HEK293 (cell line): ENCODE measurements around the gene SCYL1.

ENCODE experiments used
- CTCF ChIA-PET: fragments of 350-600 bp; formaldehyde crosslinking; extraction: SDS; loops from one replicate; lab custom pipeline; 2021; ENCODE audit warnings: antibody characterized with exemption; lab: Yijun Ruan, JAX
- POLR2A ChIA-PET: fragments of 300-600 bp; formaldehyde crosslinking; extraction: SDS; loops from one replicate; lab custom pipeline; 2020; ENCODE audit warnings: antibody characterized with exemption, inconsistent platforms; lab: Yijun Ruan, JAX
- H3K27ac ChIP-seq: fragments of 200-500 bp; sonication (Bioruptor generic); 2 replicates; pipeline ENCODE4 v1.5.1; 2014; ENCODE audit warnings: low read depth, low read length, control low read depth, inconsistent platforms; ENCODE audit errors: extremely low read depth
- H3K36me3 ChIP-seq, 2 experiments: fragments of 200-500 bp in 1 of 2; sonication (Bioruptor generic) in 1 of 2; 1 replicate in 1 of 2; 2 replicates in 1 of 2; pipeline ENCODE4 v1.5.1; 2014 to 2017; ENCODE audit warnings: inconsistent platforms in 2 of 2, low read length in 2 of 2; ENCODE audit not compliant: control insufficient read depth in 2 of 2, insufficient read depth in 1 of 2
- H3K4me1 ChIP-seq: fragments of 200-500 bp; sonication (Bioruptor generic); 2 replicates; pipeline ENCODE4 v1.5.1; 2014; ENCODE audit warnings: mild to moderate bottlenecking, low read length, inconsistent platforms; ENCODE audit not compliant: control insufficient read depth, insufficient read depth
- H3K4me3 ChIP-seq: 2 replicates; pipeline ENCODE4 v1.5.1; 2011; ENCODE audit warnings: low read depth, mild to moderate bottlenecking, control low read depth, low read length, moderate library complexity
- H3K9me3 ChIP-seq: fragments of 200-500 bp; sonication (Bioruptor generic); 2 replicates; pipeline ENCODE4 v1.5.1; 2014; ENCODE audit warnings: low read depth, low read length, inconsistent platforms; ENCODE audit not compliant: control insufficient read depth, insufficient read depth
- GLI4 ChIP-seq: fragments of 450-650 bp; formaldehyde crosslinking; IDR thresholded peaks from 2 replicates; pipeline ENCODE4 v1.5.1; 2016; ENCODE audit warnings: missing biosample characterization, missing genetic modification characterization
- GLIS2 ChIP-seq: fragments of 450-650 bp; formaldehyde crosslinking; IDR thresholded peaks from 2 replicates; pipeline ENCODE4 v1.5.1; 2016; ENCODE audit warnings: missing biosample characterization, missing genetic modification characterization
- HIC1 ChIP-seq: fragments of 450-650 bp; formaldehyde crosslinking; IDR thresholded peaks from 2 replicates; pipeline ENCODE4 v1.5.1; 2016; ENCODE audit warnings: missing biosample characterization, missing genetic modification characterization
- KLF1 ChIP-seq: fragments of 450-650 bp; formaldehyde crosslinking; IDR thresholded peaks from 2 replicates; pipeline ENCODE4 v1.5.1; 2016; ENCODE audit warnings: missing biosample characterization, missing genetic modification characterization
- KLF17 ChIP-seq: fragments of 450-650 bp; formaldehyde crosslinking; IDR thresholded peaks from 2 replicates; pipeline ENCODE4 v1.5.1; 2016; ENCODE audit warnings: missing biosample characterization, missing genetic modification characterization
- PRDM1 ChIP-seq: fragments of 450-650 bp; formaldehyde crosslinking; IDR thresholded peaks from 2 replicates; pipeline ENCODE4; 2016; ENCODE audit warnings: missing biosample characterization, missing genetic modification characterization
- ZBTB8A ChIP-seq: fragments of 450-650 bp; formaldehyde crosslinking; IDR thresholded peaks from 2 replicates; pipeline ENCODE4 v1.5.1; 2016; ENCODE audit warnings: missing biosample characterization, missing genetic modification characterization
- ZFP69B ChIP-seq: fragments of 450-650 bp; formaldehyde crosslinking; IDR thresholded peaks from 2 replicates; pipeline ENCODE4 v1.5.1; 2016; ENCODE audit warnings: missing biosample characterization, missing genetic modification characterization
- ZIC2 ChIP-seq: fragments of 450-650 bp; formaldehyde crosslinking; IDR thresholded peaks from 2 replicates; pipeline ENCODE4 v1.5.1; 2016; ENCODE audit warnings: missing biosample characterization, missing genetic modification characterization
- ZNF341 ChIP-seq: fragments of 450-650 bp; formaldehyde crosslinking; IDR thresholded peaks from 2 replicates; pipeline ENCODE4; 2016; ENCODE audit warnings: low read depth, missing biosample characterization, missing genetic modification characterization
- ZNF558 ChIP-seq: fragments of 450-650 bp; formaldehyde crosslinking; IDR thresholded peaks from 2 replicates; pipeline ENCODE4 v1.5.1; 2016; ENCODE audit warnings: missing biosample characterization, missing genetic modification characterization
- ZNF585B ChIP-seq: fragments of 450-650 bp; formaldehyde crosslinking; IDR thresholded peaks from 2 replicates; pipeline ENCODE4 v1.5.1; 2016; ENCODE audit warnings: missing biosample characterization, missing genetic modification characterization
- ZNF660 ChIP-seq: fragments of 450-650 bp; IDR thresholded peaks from 2 replicates; pipeline ENCODE4 v1.5.1; 2018; ENCODE audit warnings: missing biosample characterization, mild to moderate bottlenecking, missing genetic modification characterization
- ZNF670 ChIP-seq: fragments of 450-650 bp; formaldehyde crosslinking; IDR thresholded peaks from 2 replicates; pipeline ENCODE4 v1.5.1; 2016; ENCODE audit warnings: missing biosample characterization, missing genetic modification characterization, low read depth
- ZSCAN16 ChIP-seq: fragments of 450-650 bp; formaldehyde crosslinking; IDR thresholded peaks from 2 replicates; pipeline ENCODE4 v1.5.1; 2016; ENCODE audit warnings: missing biosample characterization, missing genetic modification characterization
- ZSCAN23 ChIP-seq: fragments of 450-650 bp; formaldehyde crosslinking; IDR thresholded peaks from 2 replicates; pipeline ENCODE4 v1.5.1; 2016; ENCODE audit warnings: missing biosample characterization, missing genetic modification characterization
- TF ChIP-seq, protein P1 (sequence below): fragments of 450-650 bp; formaldehyde crosslinking; IDR thresholded peaks from 2 replicates; pipeline ENCODE4 v1.5.1; 2017; ENCODE audit warnings: missing biosample characterization, missing genetic modification characterization
- TF ChIP-seq, protein P2 (sequence below): fragments of 450-650 bp; formaldehyde crosslinking; IDR thresholded peaks from 2 replicates; pipeline ENCODE4 v1.5.1; 2016; ENCODE audit warnings: missing biosample characterization, missing genetic modification characterization, low read depth
- TF ChIP-seq, protein P3 (sequence below): IDR thresholded peaks from 2 replicates; pipeline ENCODE4 v1.6.1; 2011; ENCODE audit warnings: mild to moderate bottlenecking, low read depth, low read length, borderline replicate concordance
- TF ChIP-seq, protein P4 (sequence below): fragments of 450-650 bp; formaldehyde crosslinking; conservative IDR thresholded peaks from 2 replicates; pipeline ENCODE4 v1.5.1; 2016; ENCODE audit warnings: low read depth, missing biosample characterization, missing genetic modification characterization

The SCYL1 gene

GRCh38 chr11:65573391-65574079 lies 48.7 kb downstream of the SCYL1 start (continued):
- TF ChIP-seq HIC1 (tag by site-specific recombination) = peak; percentile 62
- peak; percentile 13; the same call in 1 of the 2 replicates for TF ChIP-seq GLIS2 (tag by site-specific recombination)
- TF ChIP-seq ZSCAN16 (tag by site-specific recombination) = no peak
- TF ChIP-seq ZBTB8A = 0 out of 2 replicates have a peak, but pooled peaks have one; percentile 43
- no peak for TF ChIP-seq ZSCAN23

GRCh38 chr11:65574109-65574810 lies 49.4 kb downstream of the SCYL1 start:
- H3K4me3 ChIP-seq = peak overlapping the region; percentile 39
- H3K9me3 ChIP-seq = no peaks in the 10 kb centered on the region
- H3K27ac ChIP-seq = peak overlapping the region; percentile 57
- peaks cover 17% of the 10 kb centered on the region; the same call in 1 of the 2 replicates for H3K4me1 ChIP-seq
- ChIA-PET CTCF (interaction anchor here (1.2 to 5.6 kb wide), 6 partner anchors 13 to 41 kb away, joined by 4 to 133 read pairs (median 10); no protein-coding TSS in a partner anchor), POLR2A (interaction anchor here (1.1 kb wide), 1 partner anchor 19 kb away, joined by 3 read pairs; no protein-coding TSS in a partner anchor)
- H3K36me3 ChIP-seq = peaks cover 0 to 10% of the 10 kb centered on the region in 2 experiments; a peak in 1 of 3 replicates
- TF ChIP-seq ZNF670 (tag by site-specific recombination) = no peak
- no peak for TF ChIP-seq ZIC2 (tag by site-specific recombination)
- TF ChIP-seq, protein P1, sequence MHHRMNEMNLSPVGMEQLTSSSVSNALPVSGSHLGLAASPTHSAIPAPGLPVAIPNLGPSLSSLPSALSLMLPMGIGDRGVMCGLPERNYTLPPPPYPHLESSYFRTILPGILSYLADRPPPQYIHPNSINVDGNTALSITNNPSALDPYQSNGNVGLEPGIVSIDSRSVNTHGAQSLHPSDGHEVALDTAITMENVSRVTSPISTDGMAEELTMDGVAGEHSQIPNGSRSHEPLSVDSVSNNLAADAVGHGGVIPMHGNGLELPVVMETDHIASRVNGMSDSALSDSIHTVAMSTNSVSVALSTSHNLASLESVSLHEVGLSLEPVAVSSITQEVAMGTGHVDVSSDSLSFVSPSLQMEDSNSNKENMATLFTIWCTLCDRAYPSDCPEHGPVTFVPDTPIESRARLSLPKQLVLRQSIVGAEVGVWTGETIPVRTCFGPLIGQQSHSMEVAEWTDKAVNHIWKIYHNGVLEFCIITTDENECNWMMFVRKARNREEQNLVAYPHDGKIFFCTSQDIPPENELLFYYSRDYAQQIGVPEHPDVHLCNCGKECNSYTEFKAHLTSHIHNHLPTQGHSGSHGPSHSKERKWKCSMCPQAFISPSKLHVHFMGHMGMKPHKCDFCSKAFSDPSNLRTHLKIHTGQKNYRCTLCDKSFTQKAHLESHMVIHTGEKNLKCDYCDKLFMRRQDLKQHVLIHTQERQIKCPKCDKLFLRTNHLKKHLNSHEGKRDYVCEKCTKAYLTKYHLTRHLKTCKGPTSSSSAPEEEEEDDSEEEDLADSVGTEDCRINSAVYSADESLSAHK (tag by site-specific recombination) = no peak
- TF ChIP-seq ZNF558 (tag by site-specific recombination) = no peak
- TF ChIP-seq GLI4 = no peak
- no peak for TF ChIP-seq PRDM1 (tag by site-specific recombination)
- TF ChIP-seq, protein P2, sequence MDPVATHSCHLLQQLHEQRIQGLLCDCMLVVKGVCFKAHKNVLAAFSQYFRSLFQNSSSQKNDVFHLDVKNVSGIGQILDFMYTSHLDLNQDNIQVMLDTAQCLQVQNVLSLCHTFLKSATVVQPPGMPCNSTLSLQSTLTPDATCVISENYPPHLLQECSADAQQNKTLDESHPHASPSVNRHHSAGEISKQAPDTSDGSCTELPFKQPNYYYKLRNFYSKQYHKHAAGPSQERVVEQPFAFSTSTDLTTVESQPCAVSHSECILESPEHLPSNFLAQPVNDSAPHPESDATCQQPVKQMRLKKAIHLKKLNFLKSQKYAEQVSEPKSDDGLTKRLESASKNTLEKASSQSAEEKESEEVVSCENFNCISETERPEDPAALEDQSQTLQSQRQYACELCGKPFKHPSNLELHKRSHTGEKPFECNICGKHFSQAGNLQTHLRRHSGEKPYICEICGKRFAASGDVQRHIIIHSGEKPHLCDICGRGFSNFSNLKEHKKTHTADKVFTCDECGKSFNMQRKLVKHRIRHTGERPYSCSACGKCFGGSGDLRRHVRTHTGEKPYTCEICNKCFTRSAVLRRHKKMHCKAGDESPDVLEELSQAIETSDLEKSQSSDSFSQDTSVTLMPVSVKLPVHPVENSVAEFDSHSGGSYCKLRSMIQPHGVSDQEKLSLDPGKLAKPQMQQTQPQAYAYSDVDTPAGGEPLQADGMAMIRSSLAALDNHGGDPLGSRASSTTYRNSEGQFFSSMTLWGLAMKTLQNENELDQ (tag by site-specific recombination) = no peak
- TF ChIP-seq ZSCAN23 = no peak
- TF ChIP-seq ZNF585B (tag by site-specific recombination) = no peak
- TF ChIP-seq ZNF660 (tag by site-specific recombination) = peak; percentile 22; the same call in 1 of the 2 replicates
- no peak for TF ChIP-seq KLF17 (tag by site-specific recombination)
- TF ChIP-seq ZNF341 (tag by site-specific recombination) = peak; percentile 78
- peak; percentile 45; the same call in 1 of the 2 replicates for TF ChIP-seq KLF1 (tag by site-specific recombination)
- TF ChIP-seq, protein P3, sequence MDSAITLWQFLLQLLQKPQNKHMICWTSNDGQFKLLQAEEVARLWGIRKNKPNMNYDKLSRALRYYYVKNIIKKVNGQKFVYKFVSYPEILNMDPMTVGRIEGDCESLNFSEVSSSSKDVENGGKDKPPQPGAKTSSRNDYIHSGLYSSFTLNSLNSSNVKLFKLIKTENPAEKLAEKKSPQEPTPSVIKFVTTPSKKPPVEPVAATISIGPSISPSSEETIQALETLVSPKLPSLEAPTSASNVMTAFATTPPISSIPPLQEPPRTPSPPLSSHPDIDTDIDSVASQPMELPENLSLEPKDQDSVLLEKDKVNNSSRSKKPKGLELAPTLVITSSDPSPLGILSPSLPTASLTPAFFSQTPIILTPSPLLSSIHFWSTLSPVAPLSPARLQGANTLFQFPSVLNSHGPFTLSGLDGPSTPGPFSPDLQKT = no peak
- TF ChIP-seq, protein P4, sequence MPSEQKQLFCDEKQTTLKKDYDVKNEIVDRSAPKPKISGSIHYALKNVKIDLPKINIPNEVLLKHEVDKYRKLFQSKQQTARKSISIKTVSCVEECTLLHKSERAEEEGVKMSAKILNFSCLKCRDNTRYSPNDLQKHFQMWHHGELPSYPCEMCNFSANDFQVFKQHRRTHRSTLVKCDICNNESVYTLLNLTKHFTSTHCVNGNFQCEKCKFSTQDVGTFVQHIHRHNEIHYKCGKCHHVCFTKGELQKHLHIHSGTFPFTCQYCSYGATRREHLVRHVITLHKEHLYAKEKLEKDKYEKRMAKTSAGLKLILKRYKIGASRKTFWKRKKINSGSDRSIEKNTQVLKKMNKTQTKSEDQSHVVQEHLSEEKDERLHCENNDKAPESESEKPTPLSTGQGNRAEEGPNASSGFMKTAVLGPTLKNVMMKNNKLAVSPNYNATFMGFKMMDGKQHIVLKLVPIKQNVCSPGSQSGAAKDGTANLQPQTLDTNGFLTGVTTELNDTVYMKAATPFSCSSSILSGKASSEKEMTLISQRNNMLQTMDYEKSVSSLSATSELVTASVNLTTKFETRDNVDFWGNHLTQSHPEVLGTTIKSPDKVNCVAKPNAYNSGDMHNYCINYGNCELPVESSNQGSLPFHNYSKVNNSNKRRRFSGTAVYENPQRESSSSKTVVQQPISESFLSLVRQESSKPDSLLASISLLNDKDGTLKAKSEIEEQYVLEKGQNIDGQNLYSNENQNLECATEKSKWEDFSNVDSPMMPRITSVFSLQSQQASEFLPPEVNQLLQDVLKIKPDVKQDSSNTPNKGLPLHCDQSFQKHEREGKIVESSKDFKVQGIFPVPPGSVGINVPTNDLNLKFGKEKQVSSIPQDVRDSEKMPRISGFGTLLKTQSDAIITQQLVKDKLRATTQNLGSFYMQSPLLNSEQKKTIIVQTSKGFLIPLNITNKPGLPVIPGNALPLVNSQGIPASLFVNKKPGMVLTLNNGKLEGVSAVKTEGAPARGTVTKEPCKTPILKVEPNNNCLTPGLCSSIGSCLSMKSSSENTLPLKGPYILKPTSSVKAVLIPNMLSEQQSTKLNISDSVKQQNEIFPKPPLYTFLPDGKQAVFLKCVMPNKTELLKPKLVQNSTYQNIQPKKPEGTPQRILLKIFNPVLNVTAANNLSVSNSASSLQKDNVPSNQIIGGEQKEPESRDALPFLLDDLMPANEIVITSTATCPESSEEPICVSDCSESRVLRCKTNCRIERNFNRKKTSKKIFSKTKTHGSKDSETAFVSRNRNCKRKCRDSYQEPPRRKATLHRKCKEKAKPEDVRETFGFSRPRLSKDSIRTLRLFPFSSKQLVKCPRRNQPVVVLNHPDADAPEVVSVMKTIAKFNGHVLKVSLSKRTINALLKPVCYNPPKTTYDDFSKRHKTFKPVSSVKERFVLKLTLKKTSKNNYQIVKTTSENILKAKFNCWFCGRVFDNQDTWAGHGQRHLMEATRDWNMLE (tag by site-specific recombination) = no peak
- TF ChIP-seq ZFP69B = peak; percentile 7; the same call in 1 of the 2 replicates
